ENCODE data around the gene CD36. TPM values are rescaled to one million over a fixed set of nuclear protein-coding genes. Genes with fewer than 3 reads are reported as not detected.

CD36 gene
- total RNA-seq, 4 donors from 2014 or later, result 122 to 261 (median 180) TPM

DNA sequence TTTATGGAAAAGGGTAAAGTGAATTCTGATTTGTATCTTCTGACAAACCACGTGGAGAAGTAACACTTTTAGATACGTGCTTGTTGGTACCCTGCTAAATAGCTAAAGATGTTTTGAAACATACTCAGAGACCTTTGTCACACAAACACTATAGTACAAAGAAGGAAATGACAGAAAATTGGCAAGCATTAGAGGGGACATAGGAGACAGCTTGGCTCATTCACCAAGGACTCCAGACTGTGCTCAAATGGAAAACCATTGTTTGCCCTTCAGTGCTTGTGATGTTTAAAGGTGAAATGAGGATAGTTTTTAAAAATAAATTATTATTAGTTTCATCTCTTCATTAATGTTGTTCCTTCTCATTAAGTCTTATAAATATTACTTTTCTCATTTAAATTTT is 34.0 kb upstream of the CD36 start:
- H3K36me3 ChIP-seq, result no peaks in the 10 kb centered on the region
- no peaks in the 10 kb centered on the region for H3K9me3 ChIP-seq
- H3K4me3 ChIP-seq, result no peak overlapping the region
- H3K27ac ChIP-seq, result no peak overlapping the region
- WGBS, 2 donors, result 56 to 61% methylated on average over 2 of the region's 2 CpGs
- TF ChIP-seq POLR2A (IDR thresholded peaks at IDR 0.05), result no peak
- H3K27me3 ChIP-seq, result no peaks in the 10 kb centered on the region
- DNase-seq (ENCODE audit: low spot score in 2 of 2), result no peak
- H3K4me1 ChIP-seq, result peaks cover 0 to 1% (median 0%) of the 10 kb centered on the region in 4 donors

DNA sequence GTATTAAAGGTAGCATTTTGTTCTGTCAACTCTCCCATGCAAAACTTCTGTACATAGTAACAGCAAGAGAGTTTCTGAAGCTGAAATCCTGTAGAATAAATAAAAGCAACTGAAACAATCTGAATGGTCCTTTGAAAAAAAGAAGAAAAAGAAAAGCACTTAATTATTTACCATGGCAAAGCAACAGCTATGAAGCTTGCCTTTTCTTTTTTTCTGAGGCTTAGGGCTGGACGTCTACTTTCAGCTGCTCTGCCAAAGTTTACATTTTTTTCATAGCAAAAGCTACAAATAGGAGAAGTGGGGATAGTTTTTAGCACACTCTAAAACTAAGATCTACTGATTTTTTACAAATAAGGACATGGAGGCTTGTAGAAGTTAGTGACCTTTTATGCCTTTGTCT is 31.3 kb upstream of the CD36 start:
- TF ChIP-seq EP300 (IDR thresholded peaks at IDR 0.05) (no peak), CTCF (IDR thresholded peaks at IDR 0.05) (no peak), POLR2A (IDR thresholded peaks at IDR 0.05) (no peak)
- Histone ChIP-seq H3K27me3 (no peaks in the 10 kb centered on the region), H3K27ac (no peak overlapping the region), H3K4me1 (peaks cover 0 to 10% (median 4%) of the 10 kb centered on the region in 4 donors), H3K4me3 (no peak overlapping the region), H3K36me3 (no peaks in the 10 kb centered on the region), H3K9me3 (no peaks in the 10 kb centered on the region)
- DNase-seq (ENCODE audit: low spot score in 2 of 2), result no peak
- 10 to 18% methylated on average over 1 of the region's 1 CpG for WGBS, 2 donors

GRCh38 chr7:80608336-80608735 is 30.1 kb upstream of the CD36 start:
- Histone ChIP-seq H3K9me3 (no peaks in the 10 kb centered on the region), H3K36me3 (no peaks in the 10 kb centered on the region), H3K27ac (no peak overlapping the region), H3K4me1 (peaks cover 0 to 22% (median 5%) of the 10 kb centered on the region in 4 donors), H3K4me3 (no peak overlapping the region), H3K27me3 (no peaks in the 10 kb centered on the region)
- DNase-seq (ENCODE audit: low spot score in 2 of 2), result no peak
- TF ChIP-seq POLR2A (IDR thresholded peaks at IDR 0.05) (no peak), EP300 (IDR thresholded peaks at IDR 0.05) (no peak), CTCF (IDR thresholded peaks at IDR 0.05) (no peak)

GRCh38 chr7:80609751-80610150 is 28.7 kb upstream of the CD36 start:
- 96 to 97% methylated on average over 1 of the region's 1 CpG for WGBS, 2 donors
- TF ChIP-seq POLR2A (IDR thresholded peaks at IDR 0.05) (no peak), EP300 (IDR thresholded peaks at IDR 0.05) (no peak), CTCF (IDR thresholded peaks at IDR 0.05) (no peak)

DNA sequence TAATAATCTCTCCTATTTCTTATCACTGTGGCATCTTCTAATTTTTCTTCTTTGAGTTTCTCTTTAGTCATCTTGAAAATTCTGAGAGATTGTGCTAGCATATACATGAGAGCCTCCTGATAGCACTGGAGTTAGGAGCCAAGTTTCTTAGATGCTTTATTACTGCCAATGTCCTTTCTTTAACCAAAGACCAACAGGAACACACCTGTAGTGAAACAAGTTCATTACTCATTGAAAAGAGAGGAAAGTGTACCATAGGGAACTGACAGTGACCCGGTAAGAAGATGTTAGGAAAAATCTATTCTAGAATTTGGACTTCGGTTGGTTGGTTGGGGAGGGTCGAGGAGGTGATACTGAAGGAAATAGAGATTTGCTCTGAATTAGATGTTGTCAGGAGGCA is 27.1 kb upstream of the CD36 start:
- TF ChIP-seq POLR2A (IDR thresholded peaks at IDR 0.05) (no peak), EP300 (IDR thresholded peaks at IDR 0.05) (no peak), CTCF (IDR thresholded peaks at IDR 0.05) (no peak)
- no peak for DNase-seq (ENCODE audit: low spot score in 2 of 2)
- H3K9me3 ChIP-seq, result no peaks in the 10 kb centered on the region
- H3K4me3 ChIP-seq, result no peak overlapping the region
- H3K27me3 ChIP-seq, result no peaks in the 10 kb centered on the region
- peaks cover 0 to 38% (median 8%) of the 10 kb centered on the region in 4 donors for H3K4me1 ChIP-seq
- no peaks in the 10 kb centered on the region for H3K36me3 ChIP-seq
- WGBS, 2 donors, result 81 to 85% methylated on average over 3 of the region's 3 CpGs
- peak overlapping the region in 1 of 4 donors; percentile 87 for H3K27ac ChIP-seq

More at GRCh38 chr7:80609751-80610150, 28.7 kb upstream of the CD36 start:
- H3K4me1 ChIP-seq, result peaks cover 0 to 30% (median 8%) of the 10 kb centered on the region in 4 donors
- H3K36me3 ChIP-seq, result no peaks in the 10 kb centered on the region
- DNase-seq (ENCODE audit: low spot score in 2 of 2), result no peak
- H3K27me3 ChIP-seq, result no peaks in the 10 kb centered on the region
- no peak overlapping the region for H3K4me3 ChIP-seq
- H3K9me3 ChIP-seq, result no peaks in the 10 kb centered on the region
- peak overlapping the region in 1 of 4 donors; percentile 6 for H3K27ac ChIP-seq

DNA sequence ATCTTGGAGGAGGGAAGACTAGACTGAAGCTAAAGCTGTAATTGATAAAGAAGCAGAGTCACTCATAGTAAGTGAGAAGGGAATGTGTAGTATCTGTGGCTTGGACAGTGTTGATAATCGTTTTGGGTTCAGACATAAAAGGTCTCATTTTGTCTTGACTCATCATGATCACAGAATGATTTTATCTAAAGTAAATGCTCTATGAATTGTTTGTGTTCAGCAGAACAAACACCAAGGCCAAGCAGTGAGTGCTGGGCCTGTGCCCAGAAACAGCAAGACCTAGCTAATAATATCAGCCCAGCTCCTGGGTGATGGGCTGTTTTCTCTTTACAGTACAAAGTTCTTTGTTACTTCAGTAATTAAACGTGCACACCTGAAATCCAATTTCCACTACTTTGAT is 26.7 kb upstream of the CD36 start:
- Histone ChIP-seq H3K27me3 (no peaks in the 10 kb centered on the region), H3K27ac (peak overlapping the region in 1 of 4 donors; percentile 87), H3K36me3 (no peaks in the 10 kb centered on the region), H3K4me3 (no peak overlapping the region), H3K4me1 (peaks cover 0 to 38% (median 8%) of the 10 kb centered on the region in 4 donors), H3K9me3 (no peaks in the 10 kb centered on the region)
- TF ChIP-seq CTCF (IDR thresholded peaks at IDR 0.05) (no peak), EP300 (IDR thresholded peaks at IDR 0.05) (no peak), POLR2A (IDR thresholded peaks at IDR 0.05) (no peak)
- no peak for DNase-seq (ENCODE audit: low spot score in 2 of 2)
- WGBS, 2 donors, result 21 to 23% methylated on average over 2 of the region's 2 CpGs
